ENCODE data around the gene UBASH3B.

The UBASH3B gene

GRCh38 chr11:122784325-122784955 is 128.9 kb downstream of the UBASH3B start:
- no peak for DNase-seq (ENCODE audit: low read depth in 3 of 3)

DNA sequence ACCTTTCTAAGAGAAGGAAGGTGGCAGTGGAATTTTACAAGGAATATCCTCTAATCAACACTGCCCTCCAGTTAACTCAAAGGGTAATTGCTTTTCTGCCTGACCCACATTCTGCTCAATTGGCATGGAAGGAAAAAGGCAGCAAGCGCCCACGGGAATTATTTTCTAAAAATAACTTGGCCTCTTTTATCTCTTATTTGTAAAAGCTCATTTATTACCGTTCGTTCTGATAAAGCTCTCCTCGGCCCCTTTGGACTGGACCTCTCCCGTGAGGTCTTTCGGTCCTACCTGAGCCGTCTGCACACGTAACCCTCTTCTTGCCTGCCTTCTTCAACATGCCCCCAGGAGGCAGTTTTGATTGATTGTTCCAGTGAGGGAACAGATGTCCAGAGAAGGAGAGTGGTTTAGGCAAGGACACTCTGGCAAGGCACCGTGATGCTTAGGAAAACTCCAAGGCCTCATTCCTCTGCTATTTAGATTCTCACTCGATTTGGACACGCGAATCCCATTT is 129.6 kb downstream of the UBASH3B start:
- DNase-seq (ENCODE audit: low read depth in 3 of 3): no peak

GRCh38 chr11:122786896-122787295 is 131.4 kb downstream of the UBASH3B start:
- no peak for DNase-seq (ENCODE audit: low read depth in 3 of 3)

DNA sequence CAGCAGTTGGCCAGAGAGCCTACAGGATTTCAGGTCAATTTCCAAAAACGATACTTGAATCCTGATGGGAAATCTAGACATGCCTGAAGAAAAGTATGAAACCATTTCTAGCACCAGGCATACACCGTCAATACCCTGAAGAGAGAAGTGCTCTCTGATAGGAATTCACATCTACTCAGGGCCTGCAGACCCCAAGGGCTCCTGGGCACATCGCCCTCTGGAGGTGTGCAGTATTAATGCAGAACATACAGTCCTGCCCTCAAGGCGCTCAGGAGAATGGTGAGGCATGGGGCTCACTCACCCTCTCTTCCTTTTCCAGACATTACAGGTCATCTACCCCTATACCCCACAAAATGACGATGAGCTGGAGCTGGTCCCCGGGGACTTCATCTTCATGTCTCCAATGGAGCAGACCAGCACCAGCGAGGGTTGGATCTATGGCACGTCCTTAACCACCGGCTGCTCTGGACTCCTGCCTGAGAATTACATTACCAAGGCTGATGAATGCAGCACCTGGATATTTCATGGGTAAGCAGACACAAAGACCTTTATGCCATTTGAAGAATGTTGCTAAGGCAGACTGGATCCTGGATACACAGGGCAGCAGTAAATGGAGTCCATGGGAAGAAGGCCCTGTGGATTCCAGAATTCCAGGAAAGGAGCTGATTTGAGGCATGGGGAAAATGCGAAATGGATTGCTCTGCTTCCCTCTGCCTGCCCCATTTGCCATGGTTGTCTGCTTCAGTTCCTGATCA is 133.4 kb downstream of the UBASH3B start:
- no peak for DNase-seq (ENCODE audit: low read depth in 3 of 3)

DNA sequence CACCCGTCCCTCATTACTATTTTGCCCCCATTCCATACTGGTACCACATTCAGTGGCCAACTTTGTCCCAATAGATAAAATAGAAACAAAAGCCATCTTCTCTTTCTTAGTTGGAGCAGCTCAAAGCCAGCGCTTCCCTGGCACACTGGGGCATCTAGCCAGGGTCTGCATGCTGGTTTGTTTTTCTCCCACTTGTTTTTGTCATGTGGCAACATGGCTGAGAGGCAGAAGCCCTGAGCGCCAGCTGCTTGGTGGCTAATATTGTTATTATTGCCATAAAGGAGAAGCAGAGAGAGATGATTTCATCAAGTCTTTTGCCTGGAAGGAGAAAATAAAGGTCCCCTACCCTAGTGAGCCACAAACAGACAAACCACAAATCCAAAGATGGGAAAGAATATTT is 134.4 kb downstream of the UBASH3B start:
- DNase-seq (ENCODE audit: low read depth in 3 of 3): no peak

- no peak for DNase-seq (ENCODE audit: low read depth in 3 of 3)
These were observed 135.9 kb downstream of the UBASH3B start for GRCh38 chr11:122791411-122791810.

GRCh38 chr11:122791836-122792235 is 136.3 kb downstream of the UBASH3B start:
- DNase-seq (ENCODE audit: low read depth in 3 of 3): no peak

- DNase-seq (ENCODE audit: low read depth in 3 of 3): no peak
These were observed 138.0 kb downstream of the UBASH3B start for GRCh38 chr11:122793515-122793914.

GRCh38 chr11:122795307-122795706 is 139.8 kb downstream of the UBASH3B start:
- DNase-seq (ENCODE audit: low read depth in 3 of 3): no peak

DNA sequence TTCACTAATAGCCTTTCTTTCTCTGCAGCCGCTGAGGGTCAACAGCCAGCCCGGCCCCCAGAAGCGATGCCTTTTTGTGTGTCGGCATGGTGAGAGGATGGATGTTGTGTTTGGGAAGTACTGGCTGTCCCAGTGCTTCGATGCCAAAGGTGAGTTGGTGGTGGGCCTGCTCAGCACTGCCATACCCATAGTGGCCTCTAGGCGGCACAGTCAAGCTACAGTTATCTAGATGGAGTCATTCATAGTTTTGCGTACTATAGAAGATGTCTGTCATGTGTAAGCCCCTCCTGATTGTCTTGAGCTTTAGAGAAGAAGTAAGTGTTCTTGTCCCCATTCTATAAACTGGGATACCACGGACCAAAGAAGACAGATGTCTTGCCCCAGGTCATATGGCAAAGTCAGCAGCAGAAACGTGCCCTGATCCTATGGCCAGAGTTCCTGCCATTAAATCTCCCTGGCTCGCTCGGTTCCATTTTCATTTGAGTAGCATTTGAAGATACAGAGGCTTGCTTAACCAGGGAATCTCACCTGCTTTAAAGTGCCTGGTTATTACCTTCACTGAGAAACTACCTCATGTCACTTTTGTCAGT is 140.7 kb downstream of the UBASH3B start:
- peak; percentile 52 to 62 (median 59) for DNase-seq (ENCODE audit: low read depth in 3 of 3)

- DNase-seq (ENCODE audit: low read depth in 3 of 3): no peak
These were observed 142.1 kb downstream of the UBASH3B start for GRCh38 chr11:122797651-122798050.

DNA sequence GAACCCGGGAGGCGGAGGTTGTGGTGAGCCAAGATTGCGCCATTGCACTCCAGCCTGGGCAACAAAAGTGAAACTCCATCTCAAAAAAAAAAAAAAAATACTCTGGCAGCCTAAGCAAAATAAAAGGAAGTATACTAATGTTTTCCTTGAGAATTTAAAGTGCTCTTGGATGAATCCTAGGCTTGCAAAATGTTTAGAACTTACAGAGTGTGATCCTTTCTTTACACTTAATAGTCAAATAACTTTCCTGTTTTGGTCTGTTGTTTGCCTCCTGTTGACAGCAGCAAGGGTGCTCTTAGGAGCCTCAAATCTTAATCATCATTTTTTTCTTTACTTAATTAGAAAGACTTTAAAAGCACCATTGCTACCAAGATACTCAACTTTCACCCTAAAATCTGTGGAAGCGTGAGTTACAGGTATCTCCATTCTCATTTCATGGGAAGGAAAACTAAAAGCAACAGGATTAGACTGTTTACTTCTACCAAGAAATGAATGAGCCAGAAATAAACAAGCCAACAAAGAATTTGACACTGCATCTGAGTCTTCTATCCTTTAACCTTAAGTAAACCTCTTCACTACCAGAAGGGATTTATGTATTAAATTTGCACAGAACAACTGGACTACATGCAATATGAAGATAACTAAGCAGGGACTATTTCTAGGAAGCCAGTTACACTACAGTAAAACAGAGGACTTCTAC is 144.0 kb downstream of the UBASH3B start:
- DNase-seq (ENCODE audit: low read depth in 3 of 3): no peak

DNA sequence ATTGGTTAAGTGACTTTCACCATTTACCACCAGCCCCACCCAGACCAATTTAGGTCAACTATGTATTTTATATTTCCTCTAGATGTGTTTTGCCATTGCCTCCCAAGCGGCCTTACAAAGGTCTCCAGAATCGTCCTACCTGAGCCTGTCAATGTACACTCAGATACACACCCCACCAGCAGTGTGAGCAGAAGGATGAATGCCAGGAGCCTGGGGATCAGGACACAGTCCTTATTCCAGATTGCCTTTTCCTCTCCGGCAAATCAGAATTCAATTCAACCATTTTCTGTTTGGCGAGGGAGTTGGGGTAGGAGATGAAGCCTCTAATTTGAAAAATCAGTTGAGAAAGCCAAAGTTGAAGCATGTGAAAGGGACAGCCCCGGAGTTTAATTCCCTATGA is 147.4 kb downstream of the UBASH3B start:
- no peak for DNase-seq (ENCODE audit: low read depth in 3 of 3)

DNA sequence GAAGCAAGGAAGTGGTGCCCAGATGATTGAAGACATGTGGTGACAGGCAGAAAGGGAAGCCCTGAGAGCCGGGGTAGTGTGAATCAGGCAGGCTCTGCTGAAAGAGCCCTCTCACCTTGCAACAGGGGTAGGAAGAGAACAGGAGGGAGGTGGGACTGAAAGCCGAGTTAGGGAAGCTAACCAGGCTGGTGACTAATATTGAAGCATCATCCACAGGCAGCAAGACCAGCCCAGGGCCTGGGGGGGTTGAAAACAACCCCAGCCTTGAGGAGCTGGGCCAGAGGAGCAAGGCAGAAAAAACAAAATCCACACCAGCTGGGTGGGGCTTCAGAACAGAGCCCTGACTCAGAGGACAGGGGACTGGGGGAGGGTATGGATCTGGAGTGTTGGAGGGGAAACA is 147.8 kb downstream of the UBASH3B start:
- no peak for DNase-seq (ENCODE audit: low read depth in 3 of 3)

- no peak for DNase-seq (ENCODE audit: low read depth in 3 of 3)
These were observed 148.2 kb downstream of the UBASH3B start for GRCh38 chr11:122803716-122804115.

- DNase-seq (ENCODE audit: low read depth in 3 of 3): no peak
These were observed 148.6 kb downstream of the UBASH3B start for GRCh38 chr11:122804161-122804560.

DNA sequence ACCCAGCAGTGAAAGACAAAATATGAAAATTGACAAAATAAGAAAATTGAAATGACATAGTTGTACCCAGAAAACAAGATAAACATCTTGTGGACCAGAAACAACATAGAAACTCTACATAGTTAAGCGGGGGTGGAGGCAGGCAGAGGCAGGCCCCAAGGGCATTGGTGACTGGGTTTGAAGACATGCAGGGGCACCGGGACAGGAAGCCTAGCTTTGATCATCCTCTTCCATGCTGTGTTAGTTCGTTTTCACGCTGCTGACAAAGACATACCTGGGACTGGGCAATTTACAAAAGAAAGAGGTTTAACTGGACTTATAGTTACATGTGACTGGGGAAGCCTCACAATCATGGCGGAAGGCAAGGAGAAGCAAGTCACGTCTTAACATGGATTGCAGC is 149.3 kb downstream of the UBASH3B start:
- DNase-seq (ENCODE audit: low read depth in 3 of 3): no peak

DNA sequence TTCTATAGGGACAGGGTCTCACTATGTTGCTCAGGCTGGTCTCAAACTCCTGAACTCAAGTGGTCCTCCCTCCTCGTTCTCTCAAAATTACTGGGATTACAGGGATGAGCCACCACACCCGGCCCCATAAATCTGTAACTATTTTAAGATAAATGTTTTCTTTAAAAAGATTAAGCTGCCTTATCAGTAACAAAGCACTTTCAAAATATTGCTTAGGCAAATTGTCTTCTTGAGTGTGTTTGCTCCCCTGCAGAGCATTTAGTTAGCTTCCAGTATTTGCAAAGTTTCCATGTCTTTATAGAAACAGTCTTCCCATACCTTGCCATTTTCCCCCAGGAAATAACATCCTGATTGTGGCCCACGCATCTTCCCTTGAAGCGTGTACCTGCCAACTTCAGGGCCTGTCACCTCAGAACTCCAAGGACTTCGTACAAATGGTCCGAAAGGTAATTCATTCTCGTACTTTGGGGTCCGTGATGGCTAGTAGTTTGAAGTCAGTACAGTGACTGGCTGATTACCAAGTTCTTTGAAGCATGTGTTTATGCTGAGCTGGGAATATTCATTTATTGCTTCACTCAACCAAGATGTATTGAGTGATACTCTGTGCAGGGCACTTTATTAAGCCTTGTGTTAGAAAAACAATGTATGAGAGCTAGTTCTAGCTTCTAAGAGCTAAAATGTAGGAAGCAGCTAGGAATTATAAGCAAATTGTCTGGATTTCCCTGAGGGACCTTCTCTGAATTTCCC is 152.4 kb downstream of the UBASH3B start:
- no peak for DNase-seq (ENCODE audit: low read depth in 3 of 3)

DNA sequence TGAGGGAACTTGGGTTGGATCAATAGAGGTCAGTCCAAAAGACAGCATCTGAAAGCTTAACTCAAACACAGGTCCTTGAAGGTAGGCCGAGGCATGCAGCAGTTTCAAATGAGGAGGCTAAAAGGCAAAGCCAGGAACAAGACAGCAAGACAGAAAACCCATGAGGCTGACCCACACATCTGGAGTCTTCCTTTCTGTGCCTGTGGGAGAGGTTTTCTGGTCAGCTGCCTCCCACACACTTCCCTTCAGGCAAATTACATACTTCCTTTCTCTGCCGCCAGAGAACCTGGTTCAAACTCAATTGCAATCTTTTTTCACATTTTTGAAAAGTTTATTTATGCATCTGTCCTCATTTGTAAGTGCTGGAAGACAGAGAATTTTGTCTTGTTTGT is 153.0 kb downstream of the UBASH3B start:
- peak in 1 of 3 donors; percentile 4 for DNase-seq (ENCODE audit: low read depth in 3 of 3)

GRCh38 chr11:122809866-122810265 is 154.3 kb downstream of the UBASH3B start:
- DNase-seq (ENCODE audit: low read depth in 3 of 3): no peak

GRCh38 chr11:122811721-122812120 is 156.2 kb downstream of the UBASH3B start:
- DNase-seq (ENCODE audit: low read depth in 3 of 3): no peak

DNA sequence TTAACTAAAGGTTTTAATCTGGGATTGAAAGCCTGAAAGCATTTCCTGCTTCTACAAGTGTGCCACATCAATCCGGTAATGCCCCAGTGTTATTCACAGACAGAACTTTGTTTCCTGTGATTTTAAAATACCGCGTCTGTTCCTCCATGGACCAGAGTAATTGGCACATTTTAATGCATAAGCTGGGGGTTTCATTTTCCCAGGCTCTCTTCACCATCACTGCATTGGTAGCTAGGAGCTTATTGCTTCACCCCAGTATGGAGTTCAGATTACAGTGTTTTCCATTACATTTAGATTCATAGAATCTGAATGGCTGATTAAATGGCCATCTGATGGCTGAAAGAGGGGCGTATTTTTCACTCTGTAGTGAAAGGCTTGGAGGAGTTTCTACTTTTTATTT is 157.1 kb downstream of the UBASH3B start:
- DNase-seq (ENCODE audit: low read depth in 3 of 3): no peak

Measured in stimulated activated CD4-positive, alpha-beta T cell treated with anti-CD3 and anti-CD28 coated beads, TNF-alpha, amount 100 ng/mL, for 48 hours (primary cell).